ENCODE measurements around the gene SV2B.

Gene SV2B

GRCh38 chr15:91171334-91171733 is 71.3 kb downstream of the SV2B start:
- TF ChIP-seq, protein P1, sequence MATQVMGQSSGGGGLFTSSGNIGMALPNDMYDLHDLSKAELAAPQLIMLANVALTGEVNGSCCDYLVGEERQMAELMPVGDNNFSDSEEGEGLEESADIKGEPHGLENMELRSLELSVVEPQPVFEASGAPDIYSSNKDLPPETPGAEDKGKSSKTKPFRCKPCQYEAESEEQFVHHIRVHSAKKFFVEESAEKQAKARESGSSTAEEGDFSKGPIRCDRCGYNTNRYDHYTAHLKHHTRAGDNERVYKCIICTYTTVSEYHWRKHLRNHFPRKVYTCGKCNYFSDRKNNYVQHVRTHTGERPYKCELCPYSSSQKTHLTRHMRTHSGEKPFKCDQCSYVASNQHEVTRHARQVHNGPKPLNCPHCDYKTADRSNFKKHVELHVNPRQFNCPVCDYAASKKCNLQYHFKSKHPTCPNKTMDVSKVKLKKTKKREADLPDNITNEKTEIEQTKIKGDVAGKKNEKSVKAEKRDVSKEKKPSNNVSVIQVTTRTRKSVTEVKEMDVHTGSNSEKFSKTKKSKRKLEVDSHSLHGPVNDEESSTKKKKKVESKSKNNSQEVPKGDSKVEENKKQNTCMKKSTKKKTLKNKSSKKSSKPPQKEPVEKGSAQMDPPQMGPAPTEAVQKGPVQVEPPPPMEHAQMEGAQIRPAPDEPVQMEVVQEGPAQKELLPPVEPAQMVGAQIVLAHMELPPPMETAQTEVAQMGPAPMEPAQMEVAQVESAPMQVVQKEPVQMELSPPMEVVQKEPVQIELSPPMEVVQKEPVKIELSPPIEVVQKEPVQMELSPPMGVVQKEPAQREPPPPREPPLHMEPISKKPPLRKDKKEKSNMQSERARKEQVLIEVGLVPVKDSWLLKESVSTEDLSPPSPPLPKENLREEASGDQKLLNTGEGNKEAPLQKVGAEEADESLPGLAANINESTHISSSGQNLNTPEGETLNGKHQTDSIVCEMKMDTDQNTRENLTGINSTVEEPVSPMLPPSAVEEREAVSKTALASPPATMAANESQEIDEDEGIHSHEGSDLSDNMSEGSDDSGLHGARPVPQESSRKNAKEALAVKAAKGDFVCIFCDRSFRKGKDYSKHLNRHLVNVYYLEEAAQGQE (IDR thresholded peaks at IDR 0.05; ENCODE audit: insufficient read depth in 1 of 2, low read depth in 2 of 2, low read length in 2 of 2) = no peak
- TF ChIP-seq SIN3A (IDR thresholded peaks at IDR 0.05; ENCODE audit: borderline replicate concordance, insufficient read depth, low read length) = no peak
- no peak for TF ChIP-seq FOXP2 (optimal IDR thresholded peaks at IDR 0.05; ENCODE audit: borderline replicate concordance, extremely low read depth, extremely low read length, insufficient read depth)
- no peak for TF ChIP-seq POLR2AphosphoS5 (IDR thresholded peaks at IDR 0.05; ENCODE audit: low read depth, low read length)
- TF ChIP-seq TAF1 (IDR thresholded peaks at IDR 0.05; ENCODE audit: borderline replicate concordance, insufficient read depth, low read length) = no peak

DNA sequence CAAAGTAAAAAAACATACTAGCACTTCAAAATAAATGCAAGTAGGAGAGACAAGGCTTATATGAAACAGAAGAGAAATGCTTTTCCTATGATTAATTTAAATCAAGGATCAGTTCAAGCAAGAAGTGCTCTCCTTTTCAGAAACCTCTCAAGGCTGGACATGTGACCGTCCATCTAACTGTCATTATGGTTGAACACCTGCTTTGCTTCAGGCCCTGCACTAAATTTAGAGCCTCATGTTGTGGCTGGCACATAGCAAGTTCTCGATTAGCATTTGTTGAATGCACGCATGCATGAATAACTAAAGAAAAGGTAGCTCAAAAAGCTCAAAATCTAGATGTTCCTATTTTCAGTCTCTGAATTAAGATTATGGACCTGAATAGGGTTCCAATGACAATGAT is 82.0 kb downstream of the SV2B start:
- TF ChIP-seq POLR2AphosphoS5 (IDR thresholded peaks at IDR 0.05; ENCODE audit: low read depth, low read length) (no peak), SIN3A (IDR thresholded peaks at IDR 0.05; ENCODE audit: borderline replicate concordance, insufficient read depth, low read length) (no peak), FOXP2 (optimal IDR thresholded peaks at IDR 0.05; ENCODE audit: borderline replicate concordance, extremely low read depth, extremely low read length, insufficient read depth) (no peak), TAF1 (IDR thresholded peaks at IDR 0.05; ENCODE audit: borderline replicate concordance, insufficient read depth, low read length) (no peak)
- TF ChIP-seq, protein P1 (IDR thresholded peaks at IDR 0.05; ENCODE audit: insufficient read depth in 1 of 2, low read depth in 2 of 2, low read length in 2 of 2) = no peak

DNA sequence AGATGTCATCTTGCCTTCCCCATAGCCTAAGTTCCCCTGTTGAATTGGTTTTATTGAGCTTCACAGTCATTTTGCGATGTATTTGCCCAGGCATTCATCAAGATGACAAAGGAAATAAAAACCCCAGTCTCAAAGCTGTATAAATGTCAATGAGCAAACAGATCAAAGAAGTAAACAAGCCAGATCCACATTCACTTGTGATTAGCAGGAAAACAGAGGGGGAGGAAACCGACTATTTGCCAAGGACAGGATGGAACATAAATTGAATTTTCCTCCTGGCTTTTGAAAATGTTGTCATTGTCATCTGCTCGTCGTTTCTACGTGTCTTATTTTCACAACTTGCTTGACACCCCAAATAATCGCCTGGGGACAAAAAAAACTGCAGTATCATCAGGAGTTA is 83.5 kb downstream of the SV2B start:
- no peak for TF ChIP-seq TAF1 (IDR thresholded peaks at IDR 0.05; ENCODE audit: borderline replicate concordance, insufficient read depth, low read length)
- no peak for TF ChIP-seq FOXP2 (optimal IDR thresholded peaks at IDR 0.05; ENCODE audit: borderline replicate concordance, extremely low read depth, extremely low read length, insufficient read depth)
- TF ChIP-seq, protein P1 (IDR thresholded peaks at IDR 0.05; ENCODE audit: insufficient read depth in 1 of 2, low read depth in 2 of 2, low read length in 2 of 2) = no peak
- TF ChIP-seq POLR2AphosphoS5 (IDR thresholded peaks at IDR 0.05; ENCODE audit: low read depth, low read length) = no peak
- no peak for TF ChIP-seq SIN3A (IDR thresholded peaks at IDR 0.05; ENCODE audit: borderline replicate concordance, insufficient read depth, low read length)

- TF ChIP-seq TAF1 (IDR thresholded peaks at IDR 0.05; ENCODE audit: borderline replicate concordance, insufficient read depth, low read length) (no peak), FOXP2 (optimal IDR thresholded peaks at IDR 0.05; ENCODE audit: borderline replicate concordance, extremely low read depth, extremely low read length, insufficient read depth) (no peak), SIN3A (IDR thresholded peaks at IDR 0.05; ENCODE audit: borderline replicate concordance, insufficient read depth, low read length) (no peak), POLR2AphosphoS5 (IDR thresholded peaks at IDR 0.05; ENCODE audit: low read depth, low read length) (no peak)
- TF ChIP-seq, protein P1 (IDR thresholded peaks at IDR 0.05; ENCODE audit: insufficient read depth in 1 of 2, low read depth in 2 of 2, low read length in 2 of 2) = no peak
Measured at GRCh38 chr15:91184441-91184840, 84.4 kb downstream of the SV2B start.

Measured in PFSK-1 (cell line).